HTERT RPE-1 (cell line): ENCODE measurements around the gene UST.

Experiments
- in situ Hi-C: fragments of 300-500 bp; cut with MboI; formaldehyde crosslinking; loops from 4 replicates; pipeline ENCODE4 v1.14.3; 2020; ENCODE audit warnings: low sequenced_read_pairs

UST gene

GRCh38 chr6:148746363-148747144 is at the start of gene UST:
Gene UST, plus strand, starts transcription at chr6:148747030. Its CDS starts 401 bp downstream, at chr6:148747431.
- in situ Hi-C loops, result no loop called here

GRCh38 chr6:148697895-148698440 is 48.9 kb upstream of the UST start:
- in situ Hi-C loops, result no loop called here

- in situ Hi-C loops, result no loop called here
Measured at GRCh38 chr6:148698671-148699180, 48.1 kb upstream of the UST start.

DNA sequence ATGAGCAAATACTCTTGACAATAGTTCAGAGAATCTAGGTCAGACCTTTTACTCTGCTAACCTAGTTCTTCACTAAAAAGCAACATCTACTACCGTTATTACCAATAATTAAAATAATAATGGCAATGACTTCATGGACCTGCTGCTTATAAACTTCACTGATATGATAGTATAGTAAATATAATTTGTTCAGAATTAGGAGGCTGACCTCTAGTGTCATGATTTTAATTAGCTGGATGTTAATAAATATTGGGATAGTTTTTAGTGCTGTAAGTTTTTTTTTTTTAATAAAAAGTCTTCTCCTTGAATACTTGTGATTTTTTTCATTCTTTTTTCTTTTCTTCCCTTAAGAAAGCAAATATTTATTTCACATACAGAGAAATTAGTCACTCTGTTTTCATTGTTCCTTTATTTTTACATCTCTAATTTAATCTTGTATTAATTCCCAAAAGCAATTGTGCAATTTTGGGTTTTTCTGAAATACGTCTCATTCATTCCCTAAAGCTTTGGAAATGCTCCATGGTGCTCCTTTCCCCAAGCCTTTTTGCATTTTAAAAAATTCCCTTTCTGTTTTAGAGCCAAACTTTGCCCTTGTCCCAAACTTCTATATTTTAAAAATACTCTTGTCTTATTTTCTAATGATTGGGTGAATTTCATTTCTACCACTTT is 46.6 kb upstream of the UST start:
- in situ Hi-C loops, result no loop called here

DNA sequence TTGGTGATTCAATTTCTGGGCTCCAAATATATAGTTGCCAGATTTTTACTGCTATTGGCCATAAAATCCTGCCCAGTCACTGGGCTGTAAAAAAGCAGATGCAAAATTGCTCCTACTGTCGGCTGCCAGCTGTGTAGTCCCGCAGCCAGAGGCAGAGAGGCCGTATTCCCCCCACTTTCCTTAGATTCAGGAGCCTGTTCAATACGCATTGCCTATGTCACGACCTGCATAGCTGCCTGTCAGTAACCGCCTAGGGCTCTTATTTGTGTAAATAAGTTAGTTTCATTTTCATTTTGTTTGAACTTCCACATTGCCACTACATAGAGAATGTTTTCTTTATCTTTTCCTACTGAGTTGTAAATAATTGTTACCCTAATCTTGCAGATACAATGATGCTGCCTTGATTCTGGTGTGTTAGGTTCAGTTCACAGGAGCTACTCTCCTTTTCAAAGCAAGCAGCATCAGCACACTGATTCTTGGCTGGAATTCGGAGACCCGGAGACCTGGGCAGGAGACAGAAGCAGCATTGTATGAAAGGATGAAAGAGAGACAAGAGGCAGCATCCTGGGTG is 46.0 kb upstream of the UST start:
- in situ Hi-C loops, result no loop called here

DNA sequence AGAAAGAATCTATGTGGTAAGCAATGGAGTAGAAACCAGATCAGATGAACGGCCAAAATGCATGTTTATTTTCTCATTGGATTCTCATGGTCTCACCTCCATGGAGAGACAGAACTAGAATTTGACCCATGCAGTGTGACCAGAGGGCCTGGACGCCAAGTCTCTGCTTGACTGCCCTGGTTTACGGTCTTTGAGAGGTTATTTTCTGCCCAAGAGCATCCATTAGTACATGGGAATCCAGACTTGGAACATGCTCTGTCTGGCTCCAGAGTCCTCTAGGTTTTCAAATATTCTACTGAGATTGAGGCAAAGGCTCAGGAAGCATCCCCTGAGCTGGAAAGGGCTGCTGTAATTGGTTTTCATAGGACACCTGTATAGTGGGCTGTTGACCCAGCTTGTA is 45.5 kb upstream of the UST start:
- in situ Hi-C loops, result no loop called here

- in situ Hi-C loops, result no loop called here
Measured at GRCh38 chr6:148703900-148704299, 42.9 kb upstream of the UST start.

GRCh38 chr6:148704400-148705246 is 42.2 kb upstream of the UST start:
- in situ Hi-C loops, result no loop called here

- in situ Hi-C loops, result no loop called here
Measured at GRCh38 chr6:148708707-148709106, 38.1 kb upstream of the UST start.

DNA sequence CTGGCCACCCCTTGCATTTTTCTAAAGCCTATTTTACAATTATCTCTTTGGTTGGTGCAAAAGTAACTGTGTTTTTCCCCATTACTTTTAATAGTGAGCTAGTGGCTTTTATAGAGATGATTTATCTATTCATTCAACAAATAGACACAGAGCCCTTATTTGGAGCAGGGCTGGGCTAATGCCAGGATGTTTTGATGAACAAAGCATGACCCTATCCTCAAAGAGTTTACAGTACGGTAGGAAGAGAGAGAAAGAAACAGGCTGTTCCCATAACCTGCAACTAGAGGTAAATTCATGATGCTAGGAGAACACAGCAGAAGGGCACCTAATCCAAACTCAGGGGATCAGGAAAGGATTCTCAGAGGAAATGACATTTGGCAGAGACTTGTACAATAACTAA is 37.3 kb upstream of the UST start:
- in situ Hi-C loops, result no loop called here

- in situ Hi-C loops, result no loop called here
Measured at GRCh38 chr6:148711833-148712654, 34.8 kb upstream of the UST start.

- in situ Hi-C loops, result no loop called here
Measured at GRCh38 chr6:148713033-148713738, 33.6 kb upstream of the UST start.

- in situ Hi-C loops, result no loop called here
Measured at GRCh38 chr6:148713921-148714320, 32.9 kb upstream of the UST start.

- in situ Hi-C loops, result no loop called here
Measured at GRCh38 chr6:148716811-148717210, 30.0 kb upstream of the UST start.

DNA sequence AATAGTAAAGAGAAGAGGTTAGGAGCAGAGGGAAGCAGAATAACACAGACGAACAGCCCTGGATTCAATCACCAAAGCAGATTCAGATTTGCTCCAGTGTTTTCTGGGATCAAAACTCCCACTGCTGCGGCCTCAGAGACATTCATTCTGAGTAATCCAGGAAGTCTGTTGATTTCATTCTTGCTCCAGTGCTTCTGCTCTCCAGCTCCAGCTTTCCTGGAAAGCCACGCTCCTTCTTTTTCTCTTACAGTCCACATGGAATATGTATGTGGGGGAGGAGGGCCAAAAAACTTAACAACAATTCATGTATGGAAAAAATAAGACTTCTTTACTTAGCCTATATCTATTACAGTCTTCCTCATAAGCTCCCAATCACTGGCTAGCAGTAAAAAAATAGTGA is 26.4 kb upstream of the UST start:
- in situ Hi-C loops, result no loop called here

- in situ Hi-C loops, result no loop called here
Measured at GRCh38 chr6:148720897-148721296, 25.9 kb upstream of the UST start.

DNA sequence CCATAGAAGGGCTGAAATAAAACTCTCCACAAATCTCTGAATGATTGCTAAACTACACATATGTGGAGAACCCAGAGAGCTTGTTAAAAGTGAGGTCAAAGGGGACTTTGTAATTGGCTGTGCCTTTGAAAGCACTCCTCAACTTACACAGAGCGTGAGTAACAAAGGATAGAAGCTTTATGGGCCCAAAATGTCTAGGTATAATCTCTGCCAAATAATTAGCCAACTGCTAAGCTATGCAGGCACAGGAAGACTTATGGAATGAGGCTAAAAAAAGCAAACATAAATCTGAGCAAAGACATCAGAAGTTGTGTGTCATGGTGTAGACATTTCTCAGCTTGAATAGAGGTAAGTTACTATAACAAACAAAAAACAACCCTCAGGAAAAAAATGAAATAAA is 23.3 kb upstream of the UST start:
- in situ Hi-C loops, result no loop called here

DNA sequence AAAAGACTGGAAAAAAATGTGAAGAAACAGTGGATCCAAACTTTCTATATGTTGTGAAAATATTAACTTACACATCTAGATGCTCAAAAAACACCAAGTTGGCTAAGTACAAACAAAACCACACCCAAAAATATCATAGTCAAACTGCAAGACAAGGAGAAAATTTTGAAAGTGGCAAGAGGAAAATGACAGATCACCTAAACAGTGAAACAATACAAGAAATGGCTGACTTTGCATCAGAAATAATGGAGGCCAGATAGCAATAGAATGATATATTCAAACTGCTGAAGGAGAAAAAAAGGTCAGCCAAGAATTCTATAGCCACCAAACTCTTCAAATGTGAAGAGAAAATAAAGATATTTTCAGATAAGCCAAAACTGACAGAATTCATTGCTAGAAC is 22.4 kb upstream of the UST start:
- in situ Hi-C loops, result no loop called here

DNA sequence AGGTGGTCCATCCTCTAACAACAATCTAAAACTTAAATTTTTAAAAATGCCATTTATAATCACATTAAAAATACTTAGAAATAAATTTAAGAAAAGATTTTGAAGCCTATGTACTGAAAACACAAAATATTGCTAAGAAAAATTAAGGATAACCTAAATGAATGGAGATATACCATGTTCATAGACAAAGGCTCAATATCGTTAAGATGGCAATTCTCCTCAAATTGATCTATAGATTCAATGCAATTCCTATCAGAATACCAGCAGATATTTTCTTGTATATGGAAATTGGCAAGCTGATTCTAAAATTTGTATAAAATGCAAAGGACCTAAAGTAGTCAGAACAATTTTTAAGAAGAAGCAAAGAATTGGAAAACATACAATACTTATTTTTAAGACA is 19.7 kb upstream of the UST start:
- in situ Hi-C loops, result no loop called here
